PFSK-1 (cell line): Measurements from ENCODE around the gene NDUFAF2.

Experiments
- POLR2AphosphoS5 ChIP-seq: IDR thresholded peaks from 2 replicates; pipeline ENCODE4 v1.6.1; 2012; ENCODE audit warnings: low read depth, mild to moderate bottlenecking, control low read depth, low read length, moderate library complexity
- REST ChIP-seq, 2 experiments: IDR thresholded peaks; 2 replicates each; pipeline versions ENCODE4 v1.6.1 to v1.8.0; 2011 to 2012; ENCODE audit warnings: low read depth in 2 of 2, low read length in 2 of 2, control low read depth in 1 of 2, inconsistent platforms in 1 of 2, mild to moderate bottlenecking in 1 of 2, moderate library complexity in 1 of 2; ENCODE audit not compliant: insufficient read depth in 1 of 2
- TAF1 ChIP-seq: IDR thresholded peaks from 2 replicates; pipeline ENCODE4 v1.6.1; 2012; ENCODE audit warnings: low read length, control low read depth, borderline replicate concordance; ENCODE audit not compliant: insufficient read depth

GRCh38 chr5:61151893-61152292 is 206.9 kb downstream of the NDUFAF2 start:
- TF ChIP-seq POLR2AphosphoS5 (no peak), TAF1 (no peak), REST (IDR thresholded peaks at IDR 0.05; ENCODE audit: insufficient read depth in 1 of 2, low read depth in 2 of 2, low read length in 2 of 2) (no peak)
